Heart right ventricle (tissue), 16 donors: Measurements from ENCODE around the gene RPS27L. TPM values are rescaled to one million over a fixed set of nuclear protein-coding genes. Genes with fewer than 3 reads are reported as not detected.

Experiments used
- ATAC-seq, 8 donors: fragments of 200-7000 bp; cut with Tn5 transposase; one replicate each; pipeline ENCODE4 v1.9.1; 2020; ENCODE audit warnings: mild to moderate bottlenecking in 8 of 8, moderate library complexity in 8 of 8, moderate number of reproducible peaks in 1 of 8
- DNase-seq, 2 donors: peaks; one replicate each; pipeline ENCODE4 v3.0.0-alpha.2; 2020
- H3K27ac ChIP-seq, 10 donors: fragments of 200-600 bp; sonication (generic) in 2 of 10; one replicate each; pipeline versions ENCODE4 v1.5.0 to v1.8.0; 2020 to 2022; ENCODE audit warnings: mild to moderate bottlenecking in 3 of 10
- H3K27me3 ChIP-seq, 7 donors: fragments of 200-600 bp; one replicate each; pipeline ENCODE4 v1.8.0; 2021 to 2022; ENCODE audit warnings: mild to moderate bottlenecking in 2 of 7
- H3K36me3 ChIP-seq, 9 donors: fragments of 200-600 bp; sonication (generic) in 1 of 9; one replicate each; pipeline versions ENCODE4 v1.5.0 to v1.8.0; 2020 to 2022; ENCODE audit warnings: mild to moderate bottlenecking in 2 of 9
- H3K4me1 ChIP-seq, 9 donors: fragments of 200-600 bp; sonication (generic) in 1 of 9; one replicate each; pipeline versions ENCODE4 v1.5.0 to v1.8.0; 2020 to 2022; ENCODE audit warnings: mild to moderate bottlenecking in 4 of 9
- H3K4me3 ChIP-seq, 10 donors: fragments of 200-600 bp; sonication (generic) in 2 of 10; one replicate each; pipeline versions ENCODE4 v1.5.0 to v1.8.0; 2020 to 2022; ENCODE audit warnings: mild to moderate bottlenecking in 7 of 10, moderate library complexity in 2 of 10
- H3K9me3 ChIP-seq, 11 donors: fragments of 200-600 bp in 10 of 11; sonication (generic) in 2 of 11; one replicate each; pipeline versions ENCODE4 v1.5.0 to v1.8.0; 2013 to 2022; ENCODE audit warnings: mild to moderate bottlenecking in 2 of 11, control low read depth in 1 of 11, moderate library complexity in 1 of 11
- WGBS, 2 donors: extraction: QIAGEN DNeasy Blood & Tissue Kit; methylation state at CpG; one replicate each; pipeline ENCODE4 v1.1.7; 2013; ENCODE audit warnings: inconsistent platforms in 1 of 2; 5-methylcytosine and 5-hydroxymethylcytosine counted together
- intact Hi-C, 10 donors: fragments of 100-400 bp; cut with DNase I; formaldehyde crosslinking; loops; one replicate each; pipeline versions ENCODE4 v1.11.1 to v1.14.2; 2022
- polyA plus RNA-seq, 2 donors: library from polyadenylated mRNA; stranded (reverse); fragments of 200-250 nt; gene quantifications; one replicate each; pipeline ENCODE4 v1.2.3, GENCODE V29; 2013
- total RNA-seq, 10 donors: library from RNA; stranded (reverse); fragmentation: NEBNext Ultra II Directional in 3 of 10; extraction: Animal tissue kit (Norgen Biotek cat#: 25700) in 3 of 10; gene quantifications; one replicate each; pipeline versions ENCODE4 v1.2.1 to v1.2.4, GENCODE V29; 2021 to 2023
- TF ChIP-seq, protein P1 (sequence below), 9 donors: fragments of 200-600 bp; sonication (generic) in 2 of 9; IDR thresholded peaks; one replicate each; pipeline versions ENCODE4 v1.5.0 to v1.8.0; 2021 to 2022; ENCODE audit warnings: antibody characterized with exemption in 9 of 9, mild to moderate bottlenecking in 5 of 9, moderate library complexity in 1 of 9
- donor health status: Arrhythmogenic right ventricular cardiomyopathy.
- donor health status: ischemic (EF 13 %, LVEDD 7.1; RV severe dilation, severe dysfunction).
- donor health status: healthy with polysubstance abuse.
- donor health status: DM: no; HTN: yes; CAD: no.
- donor health status: DM: no; HTN: no; CAD: no.
- donor health status: ischemic (EF 25% LVEDD 6.9; RV normal size, moderate dysfunction).
- donor health status: ischemic (EF 25% LVEDD 5.7; RV mildly dilated, moderate dysfunction).
- donor health status: healthy.
- donor health status: DM: yes; HTN: yes; CAD: no.
- donor health status: Ischemic cardiomyopathy.
- donor health status: ischemic (EF 35%, LVEDD 5.7; RV mildly dilated, moderate dysfunction).
- donor health status: nonischemic (EF 11% LVEDD 7.7; RV severe dilation, severe dysfunction).
- donor health status: DM: yes; HTN: yes; CAD: no.
- donor health status: PGD.
- donor health status: ischemic (EF 29% LVEDD 5.4; RV normal size, mild dysfunction).
- donor health status: nonischemic (EF 23%, LVEDD 6.1; RV moderate dilation, normal function).

RPS27L gene
- total and polyA plus RNA-seq, 12 donors = 70.6 to 177 (median 130) TPM

DNA sequence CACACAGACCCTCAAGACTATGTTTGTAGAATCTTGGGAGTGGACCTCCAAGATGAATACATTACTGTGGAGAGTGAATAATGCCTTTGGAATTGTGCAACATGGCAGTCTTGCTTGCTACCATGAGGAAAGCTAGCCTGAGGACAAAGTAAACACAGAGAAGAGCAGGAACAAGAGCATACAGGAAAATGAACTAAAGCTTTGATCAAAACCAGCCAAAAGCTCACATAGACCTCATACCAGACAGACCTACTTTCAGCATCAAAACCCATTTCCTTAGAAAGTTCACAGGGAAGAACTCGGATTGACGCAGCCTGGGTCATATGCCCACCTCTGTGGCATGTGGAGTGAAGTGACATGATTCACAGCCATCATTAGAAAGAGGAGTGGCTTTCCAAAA is 28.8 kb upstream of the RPS27L start:
- ATAC-seq (no peak), DNase-seq (no peak)
- WGBS, 2 donors = 33 to 61% methylated on average over 2 of the region's 2 CpGs
- Histone ChIP-seq H3K9me3 (no peaks in the 10 kb centered on the region), H3K27ac (no peak overlapping the region), H3K36me3 (no peaks in the 10 kb centered on the region), H3K4me3 (no peak overlapping the region), H3K27me3 (no peaks in the 10 kb centered on the region), H3K4me1 (peaks cover 0 to 20% (median 13%) of the 10 kb centered on the region in 9 donors)
- intact Hi-C loops = loop anchor here in 2 of 10 donors (5.0 to 10.0 kb wide), 2 partner anchors 89 to 91 kb away; partner anchors contain the start of gene APH1B (in 2 of the 2)
- TF ChIP-seq, protein P1, sequence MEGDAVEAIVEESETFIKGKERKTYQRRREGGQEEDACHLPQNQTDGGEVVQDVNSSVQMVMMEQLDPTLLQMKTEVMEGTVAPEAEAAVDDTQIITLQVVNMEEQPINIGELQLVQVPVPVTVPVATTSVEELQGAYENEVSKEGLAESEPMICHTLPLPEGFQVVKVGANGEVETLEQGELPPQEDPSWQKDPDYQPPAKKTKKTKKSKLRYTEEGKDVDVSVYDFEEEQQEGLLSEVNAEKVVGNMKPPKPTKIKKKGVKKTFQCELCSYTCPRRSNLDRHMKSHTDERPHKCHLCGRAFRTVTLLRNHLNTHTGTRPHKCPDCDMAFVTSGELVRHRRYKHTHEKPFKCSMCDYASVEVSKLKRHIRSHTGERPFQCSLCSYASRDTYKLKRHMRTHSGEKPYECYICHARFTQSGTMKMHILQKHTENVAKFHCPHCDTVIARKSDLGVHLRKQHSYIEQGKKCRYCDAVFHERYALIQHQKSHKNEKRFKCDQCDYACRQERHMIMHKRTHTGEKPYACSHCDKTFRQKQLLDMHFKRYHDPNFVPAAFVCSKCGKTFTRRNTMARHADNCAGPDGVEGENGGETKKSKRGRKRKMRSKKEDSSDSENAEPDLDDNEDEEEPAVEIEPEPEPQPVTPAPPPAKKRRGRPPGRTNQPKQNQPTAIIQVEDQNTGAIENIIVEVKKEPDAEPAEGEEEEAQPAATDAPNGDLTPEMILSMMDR (IDR thresholded peaks at IDR 0.05) = no peak

DNA sequence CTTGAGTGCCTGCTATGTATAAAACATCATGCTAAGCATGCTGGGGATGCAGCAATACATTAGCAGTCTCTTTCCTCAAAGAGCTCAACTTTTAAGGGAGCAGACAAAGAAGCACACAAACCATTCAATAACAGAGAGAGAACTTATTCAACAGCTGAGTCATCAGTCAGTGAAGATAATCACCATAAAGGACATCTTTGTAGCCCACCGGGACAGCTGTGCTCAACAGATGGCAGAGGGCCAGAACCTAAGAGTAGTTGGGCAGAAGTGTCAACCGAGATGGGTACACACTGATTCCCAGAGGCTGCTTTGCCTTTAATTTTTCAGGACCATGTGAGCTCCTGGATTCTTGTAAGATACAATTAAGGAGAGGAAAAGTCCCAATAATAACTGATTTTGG is 27.9 kb upstream of the RPS27L start:
- Histone ChIP-seq H3K9me3 (no peaks in the 10 kb centered on the region), H3K4me1 (peaks cover 0 to 12% (median 7%) of the 10 kb centered on the region in 9 donors), H3K4me3 (no peak overlapping the region), H3K36me3 (no peaks in the 10 kb centered on the region), H3K27ac (no peak overlapping the region), H3K27me3 (no peaks in the 10 kb centered on the region)
- TF ChIP-seq, protein P1 (IDR thresholded peaks at IDR 0.05) = no peak
- intact Hi-C loops = loop anchor here in 2 of 10 donors (5.0 to 10.0 kb wide), 2 partner anchors 90 to 92 kb away; partner anchors contain the start of gene APH1B (in 2 of the 2)
- DNase-seq = no peak
- 38 to 43% methylated on average over 2 of the region's 2 CpGs for WGBS, 2 donors
- no peak for ATAC-seq

DNA sequence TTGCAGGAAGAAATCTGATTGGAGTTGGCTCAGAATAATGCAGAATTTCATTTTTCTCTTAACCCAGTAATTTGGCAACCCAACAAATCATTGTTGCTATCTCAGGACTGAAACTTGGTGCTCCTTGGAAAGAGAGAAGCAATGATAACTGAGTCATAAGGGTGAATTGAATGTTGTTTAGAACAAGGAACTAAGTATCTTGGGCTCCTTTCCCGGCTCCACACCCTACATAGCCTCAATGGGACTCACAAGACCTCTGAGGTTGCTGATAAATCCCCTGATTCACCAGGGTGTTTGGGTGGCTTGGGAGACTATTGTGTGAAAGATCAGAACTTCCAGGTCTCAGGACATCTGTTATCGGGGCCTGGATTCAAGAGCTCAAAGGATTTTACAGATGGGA is 24.4 kb upstream of the RPS27L start:
- H3K9me3 ChIP-seq = no peaks in the 10 kb centered on the region
- no peaks in the 10 kb centered on the region for H3K27me3 ChIP-seq
- DNase-seq (no peak), ATAC-seq (no peak)
- no peak overlapping the region for H3K27ac ChIP-seq
- peaks cover 0 to 5% (median 0%) of the 10 kb centered on the region in 9 donors for H3K4me1 ChIP-seq
- no peaks in the 10 kb centered on the region for H3K36me3 ChIP-seq
- no peak overlapping the region for H3K4me3 ChIP-seq
- TF ChIP-seq, protein P1 (IDR thresholded peaks at IDR 0.05) = no peak
- WGBS, 2 donors = 87 to 94% methylated on average over 2 of the region's 2 CpGs
- intact Hi-C loops = loop anchor here in 1 of 10 donors (10.0 kb wide), 1 partner anchor 93 kb away; the partner anchor contains the start of gene APH1B

DNA sequence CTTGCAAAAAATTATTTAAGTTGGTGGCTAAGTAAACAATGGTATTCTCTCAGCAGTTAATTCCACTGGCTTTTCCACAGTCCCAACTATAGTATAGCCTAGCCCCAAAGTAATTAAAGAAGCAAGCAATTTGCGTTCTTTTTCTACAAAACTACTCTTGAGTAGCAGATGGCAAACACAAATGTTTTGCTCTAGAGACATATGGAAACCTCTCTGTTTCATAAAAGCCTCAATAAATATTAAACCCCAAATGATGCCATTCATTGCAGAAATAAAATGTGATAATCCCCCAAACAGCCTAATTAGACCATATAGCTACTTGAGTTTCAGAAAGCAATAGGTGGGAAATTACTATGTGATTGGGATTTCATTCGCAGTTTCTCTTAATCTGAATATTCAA is 23.5 kb upstream of the RPS27L start:
- H3K27me3 ChIP-seq = no peaks in the 10 kb centered on the region
- DNase-seq (no peak), ATAC-seq (no peak)
- intact Hi-C loops = loop anchor here in 1 of 10 donors (10.0 kb wide), 1 partner anchor 94 kb away; the partner anchor contains the start of gene APH1B
- H3K4me1 ChIP-seq = peaks cover 0 to 5% (median 0%) of the 10 kb centered on the region in 9 donors
- WGBS, 2 donors = 97 to 98% methylated on average over 2 of the region's 2 CpGs
- TF ChIP-seq, protein P1 (IDR thresholded peaks at IDR 0.05) = no peak
- no peaks in the 10 kb centered on the region for H3K9me3 ChIP-seq
- no peak overlapping the region for H3K27ac ChIP-seq
- H3K4me3 ChIP-seq = no peak overlapping the region
- no peaks in the 10 kb centered on the region for H3K36me3 ChIP-seq
